ENCODE results near the gene TRIM46.

GRCh38 chr1:155140630-155140953 lies 33.1 kb upstream of the TRIM46 start:
- no peak for TF ChIP-seq ZNF577 (CRISPR knock-in tag; IDR thresholded peaks at IDR 0.05; ENCODE audit: borderline replicate concordance, low read depth)
- TF ChIP-seq FOXA3 (CRISPR knock-in tag; IDR thresholded peaks at IDR 0.05), result no peak
- no peak for TF ChIP-seq ZBTB40 (IDR thresholded peaks at IDR 0.05)
- no peak for TF ChIP-seq ZBTB40 (CRISPR knock-in tag; IDR thresholded peaks at IDR 0.05)
- TF ChIP-seq CTCF (CRISPR knock-in tag; IDR thresholded peaks at IDR 0.05), result no peak
- no peak for TF ChIP-seq TAF1 (CRISPR knock-in tag; IDR thresholded peaks at IDR 0.05)
- TF ChIP-seq THAP11 (CRISPR knock-in tag; IDR thresholded peaks at IDR 0.05), result no peak
- no peak for TF ChIP-seq ZNF768 (CRISPR knock-in tag; IDR thresholded peaks at IDR 0.05)
